Stimulated activated CD8-positive, alpha-beta memory T cell treated with anti-CD3 and anti-CD28 coated beads, Interleukin-7, amount 100 ng/mL, for 24 hours (primary cell): Measurements from ENCODE around the gene UVRAG.

Source experiments
- DNase-seq: peaks from one replicate; pipeline ENCODE4 v3.0.0-alpha.2; 2020; ENCODE audit warnings: low read depth

Gene UVRAG

DNA sequence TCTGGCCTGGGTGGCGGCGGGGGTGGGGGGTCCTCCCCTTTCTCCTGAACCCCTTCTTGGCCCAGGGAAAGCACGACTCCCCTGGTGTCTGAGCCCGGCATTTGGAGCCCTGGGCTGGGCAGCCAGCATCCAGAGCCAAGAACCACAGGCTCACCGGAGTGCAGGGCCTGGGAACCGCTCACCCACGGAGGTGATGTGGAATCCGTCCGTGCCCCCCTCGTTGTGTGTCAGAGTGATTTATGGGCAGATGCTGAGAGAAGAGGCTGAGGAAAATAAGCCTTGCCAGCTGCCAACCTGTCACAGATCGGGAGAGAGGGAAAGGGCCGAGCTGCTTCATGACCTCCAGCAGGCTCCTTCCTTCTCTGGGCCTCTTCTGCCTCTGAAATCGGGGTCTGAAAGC is 357.6 kb downstream of the UVRAG start:
- DNase-seq = no peak

DNA sequence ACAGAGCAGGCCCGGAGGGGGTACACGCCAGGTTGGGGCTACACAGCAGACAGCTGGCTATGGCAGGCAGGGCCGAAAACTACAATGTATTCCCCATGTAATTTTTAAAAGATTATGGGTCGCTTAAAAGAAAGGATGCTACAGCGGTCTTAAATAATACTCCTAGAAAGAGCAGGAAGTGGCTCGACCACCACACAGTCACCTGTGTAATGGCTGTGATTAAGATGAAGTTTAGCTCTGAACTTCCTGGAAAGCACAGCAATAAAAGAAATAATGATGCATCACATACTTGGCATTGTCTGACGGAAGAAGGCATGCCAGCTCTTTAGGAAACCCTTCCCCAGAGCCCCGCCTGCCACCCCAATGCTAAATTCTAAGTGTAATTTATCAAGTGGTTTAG is 358.7 kb downstream of the UVRAG start:
- no peak for DNase-seq

DNA sequence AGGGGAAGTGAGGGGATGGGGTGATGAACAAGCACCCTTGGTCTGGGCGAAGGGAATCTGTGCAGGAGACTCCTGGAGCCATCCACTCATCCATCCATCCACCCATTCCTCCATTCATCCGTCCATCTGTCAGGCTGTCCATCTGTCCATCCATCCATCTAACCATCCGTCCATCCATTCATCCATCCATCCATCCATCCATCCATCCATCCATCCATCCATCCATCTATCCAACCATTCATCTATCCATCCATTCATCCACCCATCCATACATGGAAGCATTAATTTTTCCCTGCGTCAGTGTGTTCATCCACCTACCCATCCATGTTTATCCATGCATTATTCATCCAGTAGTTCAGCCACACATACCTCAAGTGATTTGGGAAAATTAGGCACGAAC is 359.3 kb downstream of the UVRAG start:
- no peak for DNase-seq

DNA sequence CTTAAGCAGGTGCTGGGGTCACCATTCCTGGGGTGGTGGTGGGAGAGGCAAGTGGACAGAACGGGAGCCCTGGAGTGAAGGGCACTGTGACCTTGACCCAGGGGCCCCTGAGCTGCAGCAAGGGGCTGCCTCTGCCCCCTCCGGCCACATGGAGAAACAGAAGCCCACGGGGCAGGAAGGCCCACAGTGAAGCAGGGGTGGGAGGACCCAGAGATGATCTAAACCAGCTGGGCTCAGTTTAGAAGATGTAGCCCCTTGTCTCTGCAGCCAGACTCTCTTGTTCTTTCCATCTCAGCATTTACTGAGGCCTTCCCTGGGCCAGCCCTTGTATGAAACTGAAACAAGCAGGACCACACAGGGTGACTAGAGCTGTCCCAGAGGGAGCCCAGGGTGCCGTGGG is 360.8 kb downstream of the UVRAG start:
- no peak for DNase-seq

DNA sequence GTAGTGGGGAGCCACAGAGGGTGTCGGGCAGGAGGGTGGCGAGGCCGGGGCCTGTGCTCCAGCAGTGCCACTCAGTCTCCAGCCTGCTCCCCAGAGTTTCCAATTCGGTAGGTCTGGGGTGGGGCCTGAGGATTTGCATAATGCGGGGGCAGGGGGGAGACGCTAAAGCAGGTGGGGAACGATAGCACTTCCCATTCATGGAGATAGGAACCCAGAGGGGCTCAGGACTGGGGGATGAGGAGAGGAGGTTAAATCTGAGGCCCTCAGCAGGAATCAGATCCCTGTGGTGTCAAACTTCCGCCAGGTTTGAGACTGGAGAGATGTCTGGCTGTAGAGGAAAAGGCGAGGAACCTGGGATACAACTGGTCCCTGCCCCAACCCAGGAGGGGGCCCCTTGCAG is 361.5 kb downstream of the UVRAG start:
- no peak for DNase-seq

DNA sequence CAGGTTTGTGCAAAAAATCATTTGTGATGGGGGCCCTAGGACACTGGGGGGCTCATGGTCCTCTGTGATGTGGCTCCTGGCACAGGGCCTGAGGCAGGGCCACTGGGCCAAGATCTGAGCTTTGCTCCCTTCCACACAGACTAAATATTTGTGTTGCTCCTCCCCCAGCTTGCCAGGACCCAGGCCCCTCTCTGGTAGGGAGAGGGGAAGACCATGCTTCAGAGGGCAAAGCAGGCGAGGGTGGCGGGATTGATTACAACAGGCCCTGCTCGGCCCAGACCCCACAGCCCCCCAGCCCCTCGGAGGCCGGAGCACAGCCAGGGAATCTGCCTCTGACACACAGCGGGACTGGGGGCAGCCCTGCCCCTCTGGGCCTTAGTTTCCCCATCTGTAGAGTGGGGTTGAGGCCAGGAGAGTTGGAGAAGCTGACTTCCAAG is 362.3 kb downstream of the UVRAG start:
- no peak for DNase-seq

DNA sequence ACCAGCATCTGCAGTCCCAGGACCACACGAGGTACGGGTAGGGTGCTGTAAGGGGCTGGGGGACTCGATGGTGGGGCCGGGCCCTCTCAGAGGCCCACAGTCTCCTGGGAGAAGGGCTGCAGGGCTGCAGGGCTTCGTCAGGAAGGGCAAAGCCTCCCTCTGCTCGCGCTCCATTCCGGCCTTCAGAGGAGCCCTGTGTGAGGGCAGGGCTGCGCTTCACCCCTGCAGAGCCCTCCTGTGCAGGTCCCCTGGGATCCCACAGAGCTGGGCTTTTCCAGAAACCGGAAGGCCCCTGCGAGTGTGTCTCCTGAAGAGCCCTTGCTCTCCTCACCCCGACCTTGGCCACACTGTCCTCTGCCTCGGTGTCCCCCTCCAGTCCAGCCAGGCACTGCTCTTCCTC is 364.1 kb downstream of the UVRAG start:
- DNase-seq = no peak

DNA sequence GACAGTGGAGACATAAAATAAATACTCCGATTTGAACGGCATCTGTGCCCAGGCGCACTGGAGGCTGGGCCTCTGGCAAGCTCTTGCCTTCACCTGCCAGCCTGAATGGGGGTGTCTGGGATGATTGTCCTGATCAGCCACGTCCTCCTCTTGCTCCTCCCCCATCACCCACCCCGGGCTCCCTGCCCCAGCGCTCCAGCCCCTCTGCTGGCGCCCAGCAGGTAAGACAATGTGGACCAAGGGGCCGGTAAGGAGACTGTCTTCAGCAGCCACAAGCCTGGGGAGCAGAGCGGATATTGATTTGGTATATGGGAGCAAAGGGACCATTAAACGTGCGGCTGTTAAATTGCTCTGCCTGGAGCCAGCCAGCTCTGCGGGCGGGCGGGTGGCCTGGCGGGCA is 366.4 kb downstream of the UVRAG start:
- no peak for DNase-seq

DNA sequence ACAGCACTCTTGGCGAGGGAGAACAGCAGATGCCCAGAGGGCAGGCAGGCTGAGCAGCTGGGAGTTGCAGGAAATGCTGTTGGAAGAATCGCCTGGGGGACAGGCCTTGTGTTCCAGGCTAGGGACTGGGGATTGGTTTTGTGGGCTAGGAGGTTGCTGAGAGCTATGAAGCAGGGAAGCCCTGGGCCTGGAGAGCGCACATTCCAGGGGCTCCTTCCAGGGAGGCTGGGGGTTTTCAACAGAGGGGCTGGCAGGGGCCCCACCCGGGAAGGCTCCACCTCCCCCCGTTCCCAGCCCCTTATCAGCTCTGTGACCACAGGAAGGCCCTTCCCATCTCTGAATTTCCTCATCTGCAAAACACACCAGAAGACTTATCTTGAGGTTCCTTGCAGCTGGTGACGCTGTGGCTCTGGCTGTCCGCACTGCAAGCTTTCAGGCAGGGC is 369.6 kb downstream of the UVRAG start:
- DNase-seq = no peak

DNA sequence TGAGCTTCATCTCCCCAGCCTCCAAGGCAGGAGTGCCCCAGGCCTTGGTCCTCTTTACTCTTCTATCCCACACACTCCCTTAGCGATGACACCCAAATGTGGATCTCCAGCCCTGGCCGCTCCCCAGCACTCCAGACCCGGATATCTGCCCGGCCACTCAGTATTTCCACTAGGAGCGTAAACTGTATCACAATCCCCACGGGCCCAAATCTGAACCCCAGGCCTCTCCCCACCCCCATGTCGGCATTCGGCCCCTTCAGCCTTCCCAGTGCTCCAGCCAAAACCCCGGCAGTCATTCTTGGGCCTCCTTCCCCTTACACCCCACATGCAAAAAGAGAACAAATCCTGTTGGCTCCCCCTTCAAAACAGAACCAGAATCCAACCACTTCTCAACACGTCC is 370.5 kb downstream of the UVRAG start:
- no peak for DNase-seq

DNA sequence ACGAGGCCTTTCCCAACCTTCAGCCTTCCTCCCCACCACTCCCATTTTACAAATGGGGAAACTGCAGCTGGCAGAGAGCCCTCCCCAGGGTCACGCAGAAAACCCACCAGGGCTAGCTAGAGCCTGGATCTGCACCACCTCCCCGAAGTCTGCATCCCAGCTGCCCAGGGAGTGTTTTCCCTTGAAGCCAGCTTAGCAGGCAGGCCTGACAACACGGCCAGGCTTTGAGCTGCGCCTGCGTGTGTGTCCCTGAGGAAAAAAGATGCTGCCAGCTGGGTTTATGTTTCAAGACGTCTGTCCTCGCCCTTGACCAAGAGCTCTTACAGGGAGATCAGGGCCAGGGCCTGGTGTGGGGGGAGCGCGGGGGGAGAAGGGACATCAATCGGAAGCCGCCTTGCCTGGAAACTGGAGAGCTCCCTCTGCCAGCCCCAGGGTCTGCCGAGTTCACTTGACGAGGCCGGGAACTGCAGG is 371.0 kb downstream of the UVRAG start:
- DNase-seq = no peak

- no peak for DNase-seq
These were observed 371.8 kb downstream of the UVRAG start for GRCh38 chr11:76186776-76187279.

DNA sequence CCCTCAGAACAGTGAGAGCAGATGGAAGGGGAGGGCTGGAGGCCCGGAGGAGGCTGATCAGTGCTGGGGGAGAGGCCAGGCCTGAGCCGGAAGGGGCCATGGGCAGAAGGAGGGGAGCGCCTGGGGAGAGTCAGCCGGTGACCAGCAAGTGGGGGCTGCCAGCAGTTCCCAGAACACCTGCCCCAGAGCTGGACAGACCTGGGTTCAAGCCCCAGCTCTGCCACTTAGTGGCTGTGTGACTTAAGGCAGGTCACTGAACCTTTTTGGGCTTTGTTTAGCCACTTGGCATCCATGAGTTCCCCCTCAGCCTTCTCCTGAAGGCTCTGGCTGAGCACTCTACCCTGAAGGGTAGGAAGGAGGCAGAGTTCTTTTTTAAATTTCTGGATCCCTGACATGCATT is 373.9 kb downstream of the UVRAG start:
- DNase-seq = no peak

DNA sequence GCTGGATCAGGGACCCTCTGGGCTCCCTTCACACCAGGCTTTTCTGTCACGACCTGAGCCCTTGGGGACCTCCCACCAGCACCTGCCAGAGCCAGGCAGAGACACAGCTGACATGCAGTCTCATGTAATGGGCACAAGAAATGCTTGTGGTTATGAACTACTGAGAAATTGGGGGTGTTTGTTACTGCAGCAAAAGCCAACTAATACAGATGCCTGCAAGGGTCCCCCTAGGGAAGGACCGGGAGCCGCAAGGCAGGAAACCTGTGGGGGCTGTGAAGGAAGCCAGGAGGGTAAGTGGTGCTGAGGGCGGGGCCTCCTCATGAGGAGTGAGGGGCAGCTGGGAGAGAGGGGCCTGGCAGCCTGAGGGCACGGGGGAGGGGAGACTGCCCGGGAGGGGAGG is 374.7 kb downstream of the UVRAG start:
- DNase-seq = no peak

DNA sequence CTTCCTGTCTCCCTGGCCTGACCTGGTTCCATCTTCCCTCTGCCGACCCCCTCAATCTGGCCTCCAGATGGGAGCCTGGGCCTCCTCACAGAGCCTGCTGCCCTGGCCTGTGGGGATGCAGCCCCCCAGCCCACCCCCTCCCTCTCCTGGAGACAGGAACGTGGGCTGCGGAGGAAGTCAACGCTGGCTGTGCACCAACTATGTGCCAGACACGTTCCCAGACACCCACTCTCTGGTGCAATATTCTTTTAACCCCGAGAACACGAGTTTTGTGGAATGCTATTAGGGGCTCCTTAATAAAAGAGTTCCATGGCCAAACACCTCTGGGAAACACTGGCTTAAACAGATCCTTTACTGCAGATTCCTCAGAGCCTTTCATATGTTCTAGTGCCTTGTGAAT is 375.4 kb downstream of the UVRAG start:
- no peak for DNase-seq
